ENCODE results near the gene CD4.

GRCh38 chr12:6850796-6851152 is 61.4 kb downstream of the CD4 start:
- TF ChIP-seq, protein P1, sequence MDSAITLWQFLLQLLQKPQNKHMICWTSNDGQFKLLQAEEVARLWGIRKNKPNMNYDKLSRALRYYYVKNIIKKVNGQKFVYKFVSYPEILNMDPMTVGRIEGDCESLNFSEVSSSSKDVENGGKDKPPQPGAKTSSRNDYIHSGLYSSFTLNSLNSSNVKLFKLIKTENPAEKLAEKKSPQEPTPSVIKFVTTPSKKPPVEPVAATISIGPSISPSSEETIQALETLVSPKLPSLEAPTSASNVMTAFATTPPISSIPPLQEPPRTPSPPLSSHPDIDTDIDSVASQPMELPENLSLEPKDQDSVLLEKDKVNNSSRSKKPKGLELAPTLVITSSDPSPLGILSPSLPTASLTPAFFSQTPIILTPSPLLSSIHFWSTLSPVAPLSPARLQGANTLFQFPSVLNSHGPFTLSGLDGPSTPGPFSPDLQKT (IDR thresholded peaks at IDR 0.05; ENCODE audit: borderline replicate concordance, low read depth, low read length), result no peak
- TF ChIP-seq, protein P2, sequence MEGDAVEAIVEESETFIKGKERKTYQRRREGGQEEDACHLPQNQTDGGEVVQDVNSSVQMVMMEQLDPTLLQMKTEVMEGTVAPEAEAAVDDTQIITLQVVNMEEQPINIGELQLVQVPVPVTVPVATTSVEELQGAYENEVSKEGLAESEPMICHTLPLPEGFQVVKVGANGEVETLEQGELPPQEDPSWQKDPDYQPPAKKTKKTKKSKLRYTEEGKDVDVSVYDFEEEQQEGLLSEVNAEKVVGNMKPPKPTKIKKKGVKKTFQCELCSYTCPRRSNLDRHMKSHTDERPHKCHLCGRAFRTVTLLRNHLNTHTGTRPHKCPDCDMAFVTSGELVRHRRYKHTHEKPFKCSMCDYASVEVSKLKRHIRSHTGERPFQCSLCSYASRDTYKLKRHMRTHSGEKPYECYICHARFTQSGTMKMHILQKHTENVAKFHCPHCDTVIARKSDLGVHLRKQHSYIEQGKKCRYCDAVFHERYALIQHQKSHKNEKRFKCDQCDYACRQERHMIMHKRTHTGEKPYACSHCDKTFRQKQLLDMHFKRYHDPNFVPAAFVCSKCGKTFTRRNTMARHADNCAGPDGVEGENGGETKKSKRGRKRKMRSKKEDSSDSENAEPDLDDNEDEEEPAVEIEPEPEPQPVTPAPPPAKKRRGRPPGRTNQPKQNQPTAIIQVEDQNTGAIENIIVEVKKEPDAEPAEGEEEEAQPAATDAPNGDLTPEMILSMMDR (tag by site-specific recombination; IDR thresholded peaks at IDR 0.05), result no peak
- no peak; the same call in 1 of the 2 replicates for TF ChIP-seq ZBTB7A (tag by site-specific recombination; IDR thresholded peaks at IDR 0.05; ENCODE audit: low read depth)
- no peak for TF ChIP-seq REPIN1 (tag by site-specific recombination; IDR thresholded peaks at IDR 0.05; ENCODE audit: low read depth)
- TF ChIP-seq BCL6B (tag by site-specific recombination; IDR thresholded peaks at IDR 0.05), result no peak
- TF ChIP-seq ZNF785 (tag by site-specific recombination; IDR thresholded peaks at IDR 0.05), result no peak
- TF ChIP-seq, protein P3, sequence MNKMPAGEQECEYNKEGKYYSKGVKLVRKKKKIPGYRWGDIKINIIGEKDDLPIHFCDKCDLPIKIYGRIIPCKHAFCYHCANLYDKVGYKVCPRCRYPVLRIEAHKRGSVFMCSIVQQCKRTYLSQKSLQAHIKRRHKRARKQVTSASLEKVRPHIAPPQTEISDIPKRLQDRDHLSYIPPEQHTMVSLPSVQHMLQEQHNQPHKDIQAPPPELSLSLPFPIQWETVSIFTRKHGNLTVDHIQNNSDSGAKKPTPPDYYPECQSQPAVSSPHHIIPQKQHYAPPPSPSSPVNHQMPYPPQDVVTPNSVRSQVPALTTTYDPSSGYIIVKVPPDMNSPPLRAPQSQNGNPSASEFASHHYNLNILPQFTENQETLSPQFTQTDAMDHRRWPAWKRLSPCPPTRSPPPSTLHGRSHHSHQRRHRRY (tag by site-specific recombination; IDR thresholded peaks at IDR 0.05), result no peak
- no peak for TF ChIP-seq KLF8 (tag by site-specific recombination; IDR thresholded peaks at IDR 0.05)
- no peak for TF ChIP-seq ZNF521 (tag by site-specific recombination; IDR thresholded peaks at IDR 0.05)
- TF ChIP-seq KLF16 (tag by site-specific recombination; IDR thresholded peaks at IDR 0.05), result no peak
- no peak for TF ChIP-seq BCL11A (tag by site-specific recombination; IDR thresholded peaks at IDR 0.05; ENCODE audit: low read depth)
- TF ChIP-seq KLF10 (tag by site-specific recombination; IDR thresholded peaks at IDR 0.05), result no peak
